Measurements from ENCODE around the gene MAP3K14. TPM values are rescaled to one million over a fixed set of nuclear protein-coding genes. Genes with fewer than 3 reads are reported as not detected.

MAP3K14 gene
- total RNA-seq, 1 experiment from 2014 or later: 10.1 TPM

DNA sequence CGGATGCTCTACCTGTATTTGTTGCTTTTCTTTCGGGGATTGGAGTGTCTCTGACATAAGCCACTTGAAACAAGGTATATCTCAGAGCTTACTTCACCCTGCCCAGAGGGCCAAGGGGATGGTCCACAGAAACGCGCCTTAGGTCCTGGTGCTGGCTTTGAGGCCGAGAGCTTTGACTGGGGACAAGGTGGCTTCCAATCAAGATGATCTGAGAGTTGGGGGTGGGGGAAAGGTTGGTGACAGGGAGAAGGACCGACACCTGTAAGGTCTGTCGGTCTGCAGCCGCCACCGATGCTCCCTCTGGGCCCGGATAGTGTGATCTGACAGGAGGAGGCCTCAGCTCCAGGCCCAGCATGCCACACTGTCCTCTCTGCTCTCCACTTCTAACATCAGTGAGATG lies 33.1 kb downstream of the MAP3K14 start:
- DNase-seq (ENCODE audit: low read depth): no peak

DNA sequence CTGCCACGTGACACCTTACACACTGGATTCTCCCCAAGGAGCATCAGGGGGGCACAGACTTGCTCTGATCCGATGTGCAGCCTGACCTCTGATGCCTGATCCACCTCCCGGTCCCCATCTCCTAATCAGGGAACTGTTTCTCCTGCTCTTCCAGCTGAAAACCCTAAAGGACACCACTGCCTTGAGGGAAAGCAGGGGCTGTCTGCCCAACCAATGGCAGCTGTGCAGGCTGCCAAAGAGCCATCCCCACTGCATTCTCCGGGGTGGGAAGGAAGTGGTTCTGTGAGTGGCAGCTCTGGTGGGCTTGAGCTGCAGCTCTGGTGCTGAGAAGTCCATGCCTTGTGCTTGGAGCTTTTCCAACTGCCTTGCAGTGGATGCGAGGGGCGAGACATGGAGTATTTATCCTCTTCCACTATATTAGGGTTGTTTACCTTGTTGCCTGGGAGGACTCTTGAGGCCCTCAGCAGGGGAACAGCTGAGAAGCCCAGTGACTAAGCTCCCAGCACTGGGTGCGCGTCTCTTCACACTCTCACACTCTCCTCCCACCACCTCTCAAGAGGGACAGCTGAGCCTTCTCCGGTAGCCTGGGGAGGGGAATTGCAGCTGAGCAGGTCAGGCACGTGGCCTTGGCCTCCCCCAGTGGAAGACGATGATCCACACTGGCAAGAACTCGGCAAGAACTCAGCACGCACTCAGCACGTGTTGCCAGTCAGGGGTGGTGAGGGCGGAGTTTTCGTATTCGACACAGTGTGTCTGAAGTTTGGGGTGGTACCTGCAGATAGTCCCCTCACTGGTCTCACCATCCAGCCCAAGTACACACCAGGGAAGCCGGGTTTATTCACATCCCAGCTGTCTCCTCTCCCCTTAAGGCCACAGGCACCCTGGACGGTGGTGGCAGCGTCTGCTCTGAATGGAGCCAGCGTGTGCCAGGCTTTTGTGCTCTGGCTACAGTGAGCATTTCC lies 33.9 kb downstream of the MAP3K14 start:
- DNase-seq (ENCODE audit: low read depth): no peak

DNA sequence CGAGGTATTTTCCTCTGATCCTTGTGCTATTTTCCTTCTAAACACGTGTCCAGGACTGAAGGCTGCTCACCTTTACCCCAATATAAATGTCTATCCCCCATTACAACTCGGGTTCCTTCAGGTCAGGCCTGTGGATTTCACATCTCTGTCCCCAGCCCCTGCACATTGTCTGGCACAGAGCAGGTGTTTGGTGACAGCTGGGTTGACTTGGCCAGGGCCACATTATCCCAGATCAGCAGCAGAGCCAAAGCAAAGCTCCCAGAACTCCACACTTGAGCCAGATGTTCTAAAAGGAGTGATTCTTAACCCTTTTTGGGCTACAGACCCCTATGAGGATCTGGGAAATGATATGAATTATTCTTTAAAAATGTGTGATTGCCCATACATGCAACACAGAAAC lies 36.9 kb downstream of the MAP3K14 start:
- DNase-seq (ENCODE audit: low read depth): no peak

GRCh38 chr17:45277992-45278391 lies 38.8 kb downstream of the MAP3K14 start:
- peak; percentile 40 for DNase-seq (ENCODE audit: low read depth)

DNA sequence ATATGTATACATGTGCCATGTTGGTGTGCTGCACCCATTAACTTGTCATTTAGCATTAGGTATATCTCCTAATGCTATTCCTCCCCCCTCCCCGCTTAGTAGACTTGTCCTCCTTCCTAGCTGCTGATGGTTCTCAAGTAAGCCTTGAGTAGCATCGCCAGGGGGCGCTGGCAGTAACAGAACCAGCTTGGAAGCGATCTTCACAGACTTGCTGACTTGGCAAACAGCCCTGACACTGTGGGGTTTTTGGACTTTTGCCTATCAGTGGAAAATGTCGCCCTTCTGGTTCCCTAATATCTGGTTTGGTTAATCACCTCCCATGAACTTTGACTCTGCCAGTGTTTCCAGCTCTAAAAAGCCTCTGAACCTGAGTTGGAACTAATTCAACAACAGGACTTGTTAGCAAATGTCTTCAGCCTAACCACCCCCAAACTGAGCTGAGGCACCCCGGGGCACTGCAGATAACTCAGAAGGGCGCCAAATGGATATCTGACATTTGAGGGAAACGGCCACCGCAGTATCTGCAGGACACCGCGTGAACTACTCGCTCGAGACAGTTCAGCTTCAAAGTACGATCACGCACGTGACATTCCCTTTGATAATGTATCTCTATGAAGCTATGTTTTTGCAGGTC lies 39.5 kb downstream of the MAP3K14 start:
- DNase-seq (ENCODE audit: low read depth): peak; percentile 86

DNA sequence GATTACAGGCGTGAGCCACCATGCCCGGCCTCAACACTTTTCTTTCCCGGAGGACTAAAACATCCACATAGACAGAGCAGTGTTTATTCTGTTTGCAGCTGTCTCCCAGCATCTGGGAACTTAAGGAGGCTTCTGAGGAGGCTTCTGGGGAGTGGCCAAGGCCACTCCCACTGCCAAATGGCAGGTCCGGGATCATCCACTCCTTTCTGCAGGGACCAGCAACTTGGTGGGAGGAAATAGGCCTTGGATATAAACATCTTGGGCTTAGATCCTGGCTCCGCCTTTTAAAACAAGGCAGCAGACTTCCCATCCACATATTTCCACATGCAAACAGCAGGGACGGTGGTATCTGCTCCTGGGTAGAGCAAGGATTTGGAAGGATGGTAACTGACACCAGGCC lies 40.8 kb downstream of the MAP3K14 start:
- DNase-seq (ENCODE audit: low read depth): no peak

- no peak for DNase-seq (ENCODE audit: low read depth)
Observed at GRCh38 chr17:45274033-45274432, 42.8 kb downstream of the MAP3K14 start.

DNA sequence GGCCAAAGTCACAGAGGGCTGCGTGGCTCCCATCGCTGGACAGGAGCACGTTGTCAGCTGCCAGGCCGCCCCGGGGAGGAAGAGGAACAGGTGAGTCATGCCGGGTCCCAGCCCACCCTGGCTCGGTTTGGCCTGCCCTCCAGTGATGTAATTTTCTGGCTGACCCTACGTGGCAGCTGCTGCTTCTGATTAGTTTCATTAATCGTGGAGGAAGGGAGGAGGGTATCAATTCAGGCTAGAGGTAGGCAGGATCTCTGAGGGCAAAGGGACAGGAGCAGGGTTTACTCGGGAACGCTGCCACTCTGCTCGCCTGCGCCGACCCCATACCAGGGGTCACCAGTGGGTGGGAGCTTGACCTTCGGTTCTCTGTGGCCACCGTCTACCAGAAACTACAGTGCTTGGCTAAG lies 43.3 kb downstream of the MAP3K14 start:
- DNase-seq (ENCODE audit: low read depth): no peak

DNA sequence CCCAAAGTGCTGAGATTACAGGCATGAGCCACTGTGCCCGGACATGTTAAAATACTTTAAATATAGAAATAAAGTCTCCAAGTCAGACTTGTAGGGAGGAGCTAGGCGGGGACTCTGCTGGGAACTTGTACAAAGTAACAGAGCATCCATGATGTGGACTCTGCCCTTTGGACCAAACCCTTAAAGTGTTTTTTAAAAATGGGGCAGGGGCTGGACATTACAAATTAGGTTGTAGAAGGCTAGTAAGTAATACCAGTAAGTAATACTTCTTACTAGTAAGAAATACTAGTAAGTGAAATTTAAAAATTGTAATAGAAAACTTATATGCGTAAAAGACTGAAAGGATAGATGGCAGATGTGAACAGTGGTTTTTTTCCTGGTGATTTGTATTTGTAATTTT lies 45.2 kb downstream of the MAP3K14 start:
- no peak for DNase-seq (ENCODE audit: low read depth)

DNA sequence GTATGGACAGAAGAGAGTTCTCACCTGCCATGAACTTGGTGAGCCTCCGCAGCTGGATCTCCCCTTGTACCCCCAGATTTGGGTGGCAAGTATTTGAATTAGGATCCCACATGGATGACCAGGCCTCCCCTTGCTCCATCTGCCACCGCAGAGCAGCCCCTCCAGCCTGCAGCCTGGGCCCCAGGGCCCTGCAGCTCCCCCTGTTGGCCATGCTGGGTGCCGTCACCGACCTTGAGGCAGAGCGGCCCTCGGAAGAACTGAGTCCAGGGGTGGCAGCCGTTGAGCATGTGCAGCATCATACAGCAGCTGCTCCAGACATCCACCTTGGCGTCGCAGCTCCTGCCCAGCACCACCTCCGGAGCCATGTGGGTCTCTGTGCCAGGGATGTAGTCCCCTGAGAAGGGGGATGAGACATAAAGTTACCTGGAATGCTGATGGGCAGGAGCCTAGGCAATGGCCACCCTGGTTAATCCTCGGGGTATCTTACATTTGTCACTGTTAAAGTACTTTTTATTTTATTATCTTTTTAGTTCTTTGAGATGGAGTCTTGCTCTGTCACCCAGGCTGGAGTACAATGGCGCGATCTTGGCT lies 45.9 kb downstream of the MAP3K14 start:
- DNase-seq (ENCODE audit: low read depth): no peak

GRCh38 chr17:45269912-45270311 lies 46.9 kb downstream of the MAP3K14 start:
- no peak for DNase-seq (ENCODE audit: low read depth)

- DNase-seq (ENCODE audit: low read depth): no peak
Observed at GRCh38 chr17:45267436-45268055, 49.3 kb downstream of the MAP3K14 start.

DNA sequence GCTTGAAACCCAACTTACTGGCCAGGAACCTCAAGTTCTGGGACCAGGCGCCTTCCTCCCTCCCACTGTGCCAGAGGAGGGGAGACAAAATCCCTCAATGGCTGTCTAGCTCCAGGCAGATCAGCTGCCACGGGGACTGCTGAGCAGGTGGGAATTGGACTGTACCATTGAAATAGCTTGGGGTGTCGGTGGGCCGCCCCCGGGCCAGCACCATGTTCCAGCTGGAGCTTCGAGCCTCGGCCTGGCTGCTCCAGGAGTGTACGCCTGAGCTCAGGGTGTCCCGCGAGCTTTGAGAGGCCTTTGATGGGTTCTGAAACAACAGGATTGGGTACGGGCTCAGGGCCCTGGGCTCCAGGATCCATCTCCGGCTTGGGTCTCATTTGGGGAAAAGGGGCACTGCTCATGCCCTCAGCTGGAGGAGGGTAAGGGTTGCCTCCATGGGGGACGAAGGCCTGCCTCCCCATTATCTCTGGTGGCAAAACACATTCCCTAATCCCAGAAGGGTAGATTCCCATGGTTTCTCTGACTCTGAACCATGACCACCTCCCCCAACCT lies 50.4 kb downstream of the MAP3K14 start:
- DNase-seq (ENCODE audit: low read depth): no peak

- peak; percentile 93 for DNase-seq (ENCODE audit: low read depth)
Observed at GRCh38 chr17:45265821-45266220, 51.0 kb downstream of the MAP3K14 start.

GRCh38 chr17:45264988-45265387 lies 51.8 kb downstream of the MAP3K14 start:
- DNase-seq (ENCODE audit: low read depth): no peak

- no peak for DNase-seq (ENCODE audit: low read depth)
Observed at GRCh38 chr17:45264430-45264829, 52.4 kb downstream of the MAP3K14 start.

DNA sequence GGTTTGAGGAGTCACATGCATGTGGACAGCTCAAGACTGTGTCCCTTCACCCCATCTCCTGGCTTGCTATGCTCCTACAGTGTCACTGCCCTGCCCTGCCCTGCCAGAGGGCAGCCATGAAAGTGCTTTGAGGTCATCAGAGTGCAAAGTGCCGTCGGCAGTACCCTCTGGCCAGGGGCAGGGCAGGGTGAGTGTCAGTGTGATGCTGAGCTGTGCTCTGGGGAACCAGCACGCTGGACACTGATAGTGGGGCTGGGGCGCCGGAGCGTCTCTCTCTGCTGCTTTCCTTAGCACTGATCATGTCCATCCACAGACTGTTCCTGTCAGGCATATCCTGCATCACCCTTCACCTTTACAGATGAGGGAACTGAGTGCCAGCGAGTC lies 53.4 kb downstream of the MAP3K14 start:
- DNase-seq (ENCODE audit: low read depth): no peak

- no peak for DNase-seq (ENCODE audit: low read depth)
Observed at GRCh38 chr17:45262516-45263476, 54.0 kb downstream of the MAP3K14 start.

- DNase-seq (ENCODE audit: low read depth): no peak
Observed at GRCh38 chr17:45261577-45262515, 55.0 kb downstream of the MAP3K14 start, which contains the start of gene SPATA32. SPATA32 (minus strand) TSS chr17:45262094; CDS start chr17:45262016, 78 bp downstream.
